Stimulated activated naive CD8-positive, alpha-beta T cell treated with anti-CD3 and anti-CD28 coated beads, Interleukin-15, Interleukin-2, amounts not matched to agents 100 U/mL and 50 U/mL, for 24 hours (primary cell): ENCODE data around the gene TAGAP.
"Not testable (repeated sequence)": the region's sequence is repeated elsewhere in the genome, so short reads cannot be mapped to it uniquely, and the experiment has no call there.

Source experiments
- ATAC-seq: fragments of 150-1000 bp; cut with Tn5 transposase; one replicate; pipeline ENCODE4 v1.10.0; 2021
- DNase-seq: peaks from one replicate; pipeline ENCODE4 v3.0.0; 2021

The TAGAP gene

GRCh38 chr6:159043947-159044346, 844 bp downstream of the TAGAP start:
- no peak for DNase-seq

GRCh38 chr6:159043251-159043650, 1.5 kb downstream of the TAGAP start:
- ATAC-seq = no peak
- no peak for DNase-seq

More at GRCh38 chr6:159043947-159044346, 844 bp downstream of the TAGAP start:
- ATAC-seq = no peak

- no peak for DNase-seq
Observed at GRCh38 chr6:159042826-159043181, 2.0 kb downstream of the TAGAP start.

GRCh38 chr6:159042003-159042825, 2.6 kb downstream of the TAGAP start:
- DNase-seq (peak; percentile 71), ATAC-seq (peak; percentile 33)

More at GRCh38 chr6:159042826-159043181, 2.0 kb downstream of the TAGAP start:
- no peak for ATAC-seq

GRCh38 chr6:159041181-159041580, 3.6 kb downstream of the TAGAP start:
- no peak for ATAC-seq
- DNase-seq = no peak

GRCh38 chr6:159039885-159040258, 4.9 kb downstream of the TAGAP start:
- no peak for DNase-seq
- ATAC-seq = no peak

- no peak for DNase-seq
- ATAC-seq = peak; percentile 47
Observed at GRCh38 chr6:159038914-159039884, 5.6 kb downstream of the TAGAP start.

- ATAC-seq, DNase-seq: not testable (repeated sequence)
Observed at GRCh38 chr6:159038318-159038717, 6.5 kb downstream of the TAGAP start.

GRCh38 chr6:159037756-159038290, 7.0 kb downstream of the TAGAP start:
- DNase-seq (no peak), ATAC-seq (no peak)

GRCh38 chr6:159036673-159037072, 8.1 kb downstream of the TAGAP start:
- ATAC-seq = no peak
- DNase-seq = no peak

- ATAC-seq (peak; percentile 6), DNase-seq (no peak)
Observed at GRCh38 chr6:159035891-159036290, 8.9 kb downstream of the TAGAP start.

- ATAC-seq (peak; percentile 44), DNase-seq (no peak)
Observed at GRCh38 chr6:159033160-159034049, 11.4 kb downstream of the TAGAP start.

GRCh38 chr6:159031846-159032245, 12.9 kb downstream of the TAGAP start:
- ATAC-seq (no peak), DNase-seq (no peak)

- DNase-seq (no peak), ATAC-seq (no peak)
Observed at GRCh38 chr6:159030168-159030567, 14.6 kb downstream of the TAGAP start.

- not testable (repeated sequence) for ATAC-seq, DNase-seq
Observed at GRCh38 chr6:159025224-159025623, 19.6 kb downstream of the TAGAP start.

- ATAC-seq (peak; percentile 98), DNase-seq (peak; percentile 42)
Observed at GRCh38 chr6:159023893-159024292, 20.9 kb downstream of the TAGAP start.

GRCh38 chr6:159020011-159020410, 24.8 kb downstream of the TAGAP start:
- no peak for DNase-seq
- no peak for ATAC-seq

GRCh38 chr6:159017757-159018559, 26.8 kb downstream of the TAGAP start:
- ATAC-seq = peak; percentile 89
- no peak for DNase-seq

GRCh38 chr6:159014406-159014805, 30.4 kb downstream of the TAGAP start:
- DNase-seq = no peak
- ATAC-seq = no peak

- DNase-seq (no peak), ATAC-seq (no peak)
Observed at GRCh38 chr6:159013229-159013628, 31.6 kb downstream of the TAGAP start.

GRCh38 chr6:159012201-159012600, 32.6 kb downstream of the TAGAP start:
- DNase-seq = no peak
- no peak for ATAC-seq
